HG03108 (cell line): ENCODE measurements around the gene TNS1.
"Not testable (repeated sequence)": the region's sequence is repeated elsewhere in the genome, so short reads cannot be mapped to it uniquely, and the experiment has no call there.

Experiments used
- ATAC-seq: cut with Tn5 transposase; IDR thresholded peaks from one replicate; pipeline ENCODE4 v1.9.1; 2021; ENCODE audit warnings: moderate library complexity; ENCODE audit not compliant: unreplicated experiment

The TNS1 gene

DNA sequence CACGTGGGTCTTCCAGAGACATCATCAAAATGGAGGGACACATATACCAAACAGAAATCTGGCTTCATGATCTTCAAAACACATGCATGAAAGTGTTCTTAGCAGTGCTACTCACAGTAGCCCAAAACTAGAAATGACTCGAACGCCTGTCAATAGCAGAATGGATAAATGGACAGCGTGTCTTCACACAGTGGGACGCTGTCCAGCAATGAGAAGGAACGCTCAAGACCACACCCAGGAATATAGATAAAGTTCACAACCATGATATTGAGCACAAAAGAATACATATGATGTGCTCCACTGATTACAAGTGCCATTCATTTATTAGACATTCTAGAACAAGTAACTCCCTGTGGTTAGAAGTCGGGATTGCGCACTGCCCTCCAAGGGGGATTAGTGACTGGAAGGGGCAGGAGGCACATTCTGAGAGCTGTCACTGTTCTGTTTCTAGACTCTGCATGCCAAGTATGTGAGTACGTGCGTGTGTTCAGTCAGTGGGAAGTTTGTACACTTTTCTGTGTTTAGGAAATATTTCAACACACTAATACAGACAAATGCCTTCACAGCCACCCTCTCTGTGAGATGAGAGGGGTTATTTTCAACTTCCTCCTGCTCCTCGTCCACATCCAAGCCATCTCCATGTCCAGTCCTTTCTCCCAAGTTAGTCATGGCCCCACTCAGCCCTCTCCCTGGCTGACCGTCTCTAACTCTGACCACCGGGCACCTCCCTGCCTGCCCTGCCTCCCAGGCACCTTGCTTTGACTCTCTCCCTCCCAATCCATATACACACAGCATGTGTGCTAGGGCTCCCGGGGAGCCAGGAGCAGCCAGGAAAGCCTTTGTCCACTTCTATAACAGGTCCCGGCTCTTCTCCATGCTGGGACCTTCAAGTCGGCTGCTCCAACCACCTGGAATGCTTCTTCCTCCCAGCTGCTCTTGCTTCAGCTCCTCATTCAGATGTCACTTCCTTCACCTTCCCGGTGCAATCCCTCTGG lies 26.9 kb upstream of the TNS1 start:
- ATAC-seq, result no peak

- ATAC-seq, result no peak
These were observed 26.0 kb upstream of the TNS1 start for GRCh38 chr2:218028562-218029348.

GRCh38 chr2:218028189-218028495 lies 25.3 kb upstream of the TNS1 start:
- no peak for ATAC-seq

DNA sequence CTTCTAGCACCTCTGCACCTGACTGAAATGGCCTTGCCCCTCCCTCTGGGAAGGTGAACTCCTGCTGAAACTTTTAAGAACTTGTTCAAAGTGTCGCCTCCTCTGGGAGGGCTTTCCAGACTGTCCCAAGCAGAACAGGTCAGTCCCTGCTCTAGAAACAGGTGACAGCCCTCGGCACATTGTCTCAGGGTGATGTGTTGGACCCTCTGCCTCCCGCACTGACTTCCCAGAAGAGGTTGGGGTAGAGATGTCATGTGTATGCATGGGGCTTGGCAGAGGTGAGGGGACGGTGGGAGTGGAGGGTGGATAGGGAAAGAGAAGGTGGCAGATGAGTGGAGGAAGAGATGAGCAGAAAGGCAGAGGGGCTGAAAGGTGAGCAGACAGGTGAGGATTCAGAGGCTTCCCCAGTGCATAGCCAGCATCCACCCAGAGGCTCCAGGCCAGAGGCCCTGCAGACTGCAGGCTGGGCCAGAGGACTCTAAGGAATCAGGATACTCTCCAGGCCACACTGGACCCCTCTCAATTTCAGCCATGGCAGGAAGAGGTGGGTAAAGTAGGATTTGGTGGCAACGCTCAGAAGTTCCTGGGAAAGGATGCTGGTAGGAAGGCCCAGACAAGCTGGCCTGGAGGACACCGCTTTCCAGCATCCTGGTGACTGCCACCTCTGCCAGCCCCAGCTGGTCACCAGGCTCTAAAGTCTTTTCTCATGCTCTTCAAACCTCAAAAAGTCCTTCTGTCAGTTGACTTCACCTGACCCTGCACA lies 24.8 kb upstream of the TNS1 start:
- ATAC-seq, result no peak

DNA sequence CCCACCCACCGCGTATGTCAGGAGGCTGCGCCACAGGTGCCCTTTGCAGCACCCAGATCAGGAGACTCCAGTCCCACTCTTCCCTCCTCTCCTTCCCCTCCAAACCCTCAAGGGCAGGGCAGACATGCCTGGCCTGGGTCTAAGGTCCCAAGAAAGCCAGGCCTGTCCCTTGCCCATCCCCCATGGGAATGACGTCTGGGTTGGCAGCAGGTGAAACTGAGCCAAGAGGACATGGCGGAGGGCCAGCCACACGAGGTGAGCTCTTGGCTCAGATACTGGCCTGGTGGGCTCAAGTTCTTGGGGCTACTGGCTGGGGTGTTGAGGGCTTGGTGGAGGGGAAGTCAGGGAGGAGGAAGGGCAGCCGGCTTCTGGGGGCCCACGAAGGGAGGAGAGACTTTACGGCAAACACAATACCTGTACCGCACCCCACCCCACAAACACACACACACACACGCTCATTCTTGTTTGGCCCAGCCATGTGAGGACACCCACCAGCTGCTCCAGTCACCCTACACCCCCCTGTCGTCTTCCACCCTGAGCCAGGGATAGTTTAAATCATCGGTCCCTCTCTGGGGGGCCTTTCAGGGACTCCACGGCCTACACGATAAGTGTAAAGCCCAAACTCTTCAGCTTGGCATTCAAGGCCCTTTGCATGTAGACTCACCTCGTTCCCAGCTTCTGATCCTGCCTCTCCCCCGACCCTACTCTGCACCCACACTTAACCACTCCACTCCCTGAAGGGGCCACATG lies 24.1 kb upstream of the TNS1 start:
- no peak for ATAC-seq

DNA sequence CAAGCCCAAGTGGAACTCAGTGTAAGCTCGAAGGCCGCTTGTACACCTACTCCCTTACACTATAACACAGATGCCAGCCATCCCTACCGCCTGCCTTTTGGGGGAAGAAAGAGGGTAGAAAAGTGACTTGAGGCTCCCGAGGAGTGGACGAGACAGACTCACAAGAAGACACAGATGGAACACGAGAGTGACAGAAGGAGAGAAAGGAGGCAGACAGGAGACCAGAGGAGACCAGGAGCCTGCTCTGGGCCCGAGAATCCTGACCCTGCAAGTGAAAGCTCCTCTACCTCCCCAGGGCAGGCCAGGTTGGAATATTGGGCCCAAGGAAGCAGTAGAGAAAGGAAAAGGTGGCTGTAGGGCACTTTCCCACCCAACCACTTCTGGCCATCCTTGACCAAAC lies 23.4 kb upstream of the TNS1 start:
- no peak for ATAC-seq

- no peak for ATAC-seq
These were observed 22.1 kb upstream of the TNS1 start for GRCh38 chr2:218024871-218025270.

DNA sequence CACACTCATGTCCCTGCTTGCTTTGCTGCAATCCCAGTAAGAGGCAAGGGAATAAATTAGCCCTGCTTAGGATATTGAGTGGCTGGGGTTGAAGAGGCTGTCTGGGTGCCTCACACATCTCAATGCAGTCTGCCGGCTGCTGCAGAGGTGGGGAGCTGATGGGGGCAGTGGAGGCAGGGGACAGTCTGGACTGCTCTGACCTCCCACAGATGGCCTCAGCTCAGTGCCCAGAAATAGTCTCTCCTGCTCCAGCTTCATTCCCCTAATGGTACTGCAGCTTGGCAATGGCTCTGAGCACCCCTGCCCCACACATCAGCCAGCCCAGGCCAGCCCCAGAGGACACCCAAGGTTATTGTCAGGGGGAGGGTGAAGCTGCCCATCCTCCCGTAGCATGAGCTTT lies 21.5 kb upstream of the TNS1 start:
- no peak for ATAC-seq

DNA sequence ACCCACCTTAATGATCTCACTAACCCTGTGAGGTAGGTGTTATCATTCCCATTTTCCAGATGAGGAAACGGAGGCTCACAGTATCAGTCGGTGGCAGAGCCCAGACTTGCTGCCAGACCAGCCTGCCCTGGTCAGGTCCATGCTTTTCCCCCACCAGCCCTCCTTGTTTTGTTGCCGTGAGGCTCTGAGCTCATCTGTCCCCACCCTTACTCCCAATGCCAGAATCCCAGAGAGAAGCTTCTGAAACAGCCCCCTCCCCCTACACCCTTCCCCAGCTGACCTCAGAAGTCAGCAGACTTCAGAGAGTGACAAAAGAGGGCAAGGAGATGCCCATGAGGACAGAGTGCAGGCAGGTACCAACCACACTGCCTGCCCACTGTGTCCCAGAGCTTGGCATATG lies 20.8 kb upstream of the TNS1 start:
- ATAC-seq, result no peak

DNA sequence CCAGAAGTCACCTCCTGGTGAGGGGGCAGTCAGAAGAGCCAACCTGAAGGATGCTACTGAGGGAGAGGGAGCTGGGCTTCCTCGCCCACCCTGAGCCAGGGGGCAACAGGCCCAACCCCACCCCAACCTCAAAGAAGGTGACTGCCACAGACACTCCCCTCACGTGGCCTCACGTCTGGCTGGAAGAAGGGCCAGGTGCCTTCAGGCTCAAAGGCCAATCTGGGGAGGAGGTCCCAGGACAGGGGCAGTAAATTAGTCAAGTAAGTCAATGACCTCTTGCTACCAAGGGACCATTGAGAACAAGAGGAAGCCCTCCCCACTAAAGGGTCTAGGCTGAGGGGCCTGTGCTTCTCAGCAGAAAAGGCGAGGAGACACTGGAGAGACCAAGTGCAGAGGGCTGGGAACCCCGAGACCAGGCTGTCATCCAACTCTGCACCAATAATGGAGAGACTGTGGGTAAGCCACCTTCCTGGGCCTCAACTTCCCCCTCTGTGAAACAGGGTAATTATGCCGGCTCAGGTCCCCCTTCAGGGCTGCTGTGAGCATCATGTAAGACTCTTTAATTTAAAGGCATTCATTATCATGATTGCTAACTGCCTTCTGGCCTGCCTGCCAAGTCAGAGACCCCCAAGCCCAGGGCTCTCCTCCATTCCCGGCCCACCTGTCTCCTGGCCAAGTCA lies 20.2 kb upstream of the TNS1 start:
- no peak for ATAC-seq

- ATAC-seq, result no peak
These were observed 19.5 kb upstream of the TNS1 start for GRCh38 chr2:218022131-218022850.

DNA sequence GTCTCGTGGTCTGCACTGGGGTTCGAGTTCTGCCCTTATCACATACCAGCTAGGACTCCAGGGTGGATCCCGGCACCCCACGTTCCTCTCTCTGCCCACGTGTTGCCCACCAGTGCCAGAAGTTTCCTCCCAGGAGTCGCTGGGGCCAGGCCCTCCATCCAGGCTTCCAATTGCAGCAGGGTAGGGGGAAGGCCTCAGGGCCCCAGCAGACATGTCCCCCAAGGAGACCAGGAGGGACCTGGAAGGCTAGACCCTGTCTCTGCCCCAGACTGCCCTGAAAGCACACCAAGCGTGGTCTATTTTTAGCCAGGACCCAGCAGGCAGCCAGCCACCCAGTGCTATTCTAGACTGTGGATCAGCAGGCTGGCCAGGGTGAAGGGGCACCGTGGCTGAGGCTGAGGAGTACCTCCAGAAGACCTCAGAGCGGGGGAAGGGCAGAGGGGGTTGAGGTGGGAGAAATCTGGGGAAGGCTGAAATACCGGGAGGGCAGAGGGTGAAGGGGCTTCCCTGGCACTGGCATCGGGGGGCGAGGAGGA lies 18.8 kb upstream of the TNS1 start:
- no peak for ATAC-seq

DNA sequence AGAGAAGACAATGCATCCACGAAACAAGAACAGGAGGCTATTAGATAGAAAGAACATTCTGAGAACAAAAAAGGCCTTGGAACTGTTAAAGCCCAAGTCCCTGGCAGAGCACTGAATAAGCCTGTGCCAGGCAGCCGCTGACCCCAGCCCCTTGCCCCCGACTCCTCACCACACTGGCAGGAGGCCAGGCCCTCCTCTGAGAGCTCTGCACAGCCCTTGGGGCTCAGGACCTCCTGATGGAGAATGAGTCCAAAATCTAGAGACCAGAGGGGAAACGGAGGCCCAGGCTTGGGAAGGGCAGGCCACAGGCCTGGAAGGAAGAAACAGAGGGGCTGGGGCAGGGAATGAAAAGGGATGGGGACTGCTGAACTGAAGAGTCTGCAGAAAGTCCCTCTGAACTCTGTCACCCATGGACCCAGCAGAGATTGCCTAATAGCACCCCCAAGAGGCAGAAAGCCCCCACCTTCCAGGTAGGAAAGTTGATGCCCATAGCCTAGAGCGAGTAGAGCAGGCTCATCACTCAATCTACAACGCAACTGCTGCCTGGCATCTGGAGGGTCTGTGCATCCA lies 18.3 kb upstream of the TNS1 start:
- ATAC-seq, result no peak

- ATAC-seq, result no peak
These were observed 17.5 kb upstream of the TNS1 start for GRCh38 chr2:218020281-218020680.

DNA sequence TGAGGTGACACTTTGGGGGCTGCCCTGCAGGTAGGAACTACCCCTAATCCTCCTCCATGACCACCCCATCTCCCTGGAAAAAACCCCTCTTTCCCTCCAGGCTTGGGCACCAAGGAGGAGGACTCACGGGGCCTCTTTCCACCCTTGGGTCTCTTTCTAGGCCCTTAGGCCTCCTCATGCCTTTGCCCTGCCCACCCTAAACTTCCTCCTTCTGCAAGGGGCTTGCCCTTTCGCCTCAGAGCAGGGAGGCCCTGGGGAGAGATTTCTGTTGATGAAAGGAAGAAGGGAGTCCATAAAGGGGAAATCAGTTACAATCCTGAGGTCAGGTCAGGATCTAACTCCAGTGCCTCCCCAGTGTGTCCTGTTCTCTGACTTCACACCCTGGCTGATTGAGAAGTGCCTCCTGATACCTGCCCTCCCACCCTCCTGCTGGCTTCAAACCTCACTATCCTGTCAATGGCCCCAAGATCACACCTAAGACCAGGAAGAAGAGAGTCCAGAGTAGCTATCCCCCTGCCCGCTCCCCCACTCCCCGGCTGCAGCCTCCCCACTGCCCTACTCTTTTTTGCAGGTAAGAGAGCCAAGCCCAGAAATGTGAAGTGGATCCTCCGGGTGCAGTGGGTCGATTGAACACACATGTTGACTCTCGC lies 16.7 kb upstream of the TNS1 start:
- no peak for ATAC-seq

- not testable (repeated sequence) for ATAC-seq
These were observed 16.0 kb upstream of the TNS1 start for GRCh38 chr2:218018842-218019125.

- ATAC-seq, result no peak
These were observed 14.6 kb upstream of the TNS1 start for GRCh38 chr2:218017211-218018053.

DNA sequence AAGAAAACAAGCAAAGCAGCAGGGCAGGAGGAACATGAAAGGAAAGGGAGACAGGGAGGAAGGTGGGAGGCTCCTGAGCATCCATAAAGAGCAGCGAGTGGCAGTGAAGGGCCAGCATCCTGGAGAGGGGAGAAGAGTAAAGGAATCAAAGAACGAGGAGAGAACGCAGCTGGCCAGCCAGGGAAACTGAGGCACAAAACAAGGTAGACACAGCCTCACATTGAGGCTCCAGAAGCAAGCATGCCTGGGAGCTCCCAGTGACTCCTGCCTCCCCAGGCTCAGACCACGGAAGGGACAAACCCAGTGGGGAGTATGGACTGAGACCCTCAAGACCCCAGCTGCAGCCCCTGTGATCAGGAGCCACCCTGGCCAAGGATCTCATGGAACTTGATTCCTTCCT lies 14.0 kb upstream of the TNS1 start:
- no peak for ATAC-seq
